ENCODE results near the gene LRP5.

Gene LRP5

GRCh38 chr11:68271781-68272608, 40.4 kb upstream of the LRP5 start, which contains the start of gene C11orf24:
C11orf24 (minus strand) TSS chr11:68271973; CDS start chr11:68263767, 8,206 bp downstream.
- peak within 1 kb of the TSS; percentile 97 for H3K4me3 ChIP-seq (ENCODE audit: control insufficient read depth, low read depth, low read length)
- peak; percentile 72 for DNase-seq (ENCODE audit: low read depth)
- no peak for TF ChIP-seq CTCF (IDR thresholded peaks at IDR 0.05; ENCODE audit: control insufficient read depth, insufficient read depth, low read depth, low read length, missing control alignments)

GRCh38 chr11:68273026-68273738, 39.2 kb upstream of the LRP5 start:
- no peak overlapping the region for H3K4me3 ChIP-seq (ENCODE audit: control insufficient read depth, low read depth, low read length)
- TF ChIP-seq CTCF (IDR thresholded peaks at IDR 0.05; ENCODE audit: control insufficient read depth, insufficient read depth, low read depth, low read length, missing control alignments): no peak
- DNase-seq (ENCODE audit: low read depth): no peak

GRCh38 chr11:68274306-68274705, 38.1 kb upstream of the LRP5 start:
- no peak for TF ChIP-seq CTCF (IDR thresholded peaks at IDR 0.05; ENCODE audit: control insufficient read depth, insufficient read depth, low read depth, low read length, missing control alignments)
- H3K4me3 ChIP-seq (ENCODE audit: control insufficient read depth, low read depth, low read length): no peak overlapping the region
- no peak for DNase-seq (ENCODE audit: low read depth)

GRCh38 chr11:68275721-68276507, 36.5 kb upstream of the LRP5 start:
- H3K4me3 ChIP-seq (ENCODE audit: control insufficient read depth, low read depth, low read length): no peak overlapping the region
- TF ChIP-seq CTCF (IDR thresholded peaks at IDR 0.05; ENCODE audit: control insufficient read depth, insufficient read depth, low read depth, low read length, missing control alignments): no peak
- DNase-seq (ENCODE audit: low read depth): no peak

GRCh38 chr11:68276861-68277260, 35.5 kb upstream of the LRP5 start:
- no peak for TF ChIP-seq CTCF (IDR thresholded peaks at IDR 0.05; ENCODE audit: control insufficient read depth, insufficient read depth, low read depth, low read length, missing control alignments)

GRCh38 chr11:68279676-68280075, 32.7 kb upstream of the LRP5 start:
- H3K4me3 ChIP-seq (ENCODE audit: control insufficient read depth, low read depth, low read length): no peak overlapping the region
- no peak for DNase-seq (ENCODE audit: low read depth)
- TF ChIP-seq CTCF (IDR thresholded peaks at IDR 0.05; ENCODE audit: control insufficient read depth, insufficient read depth, low read depth, low read length, missing control alignments): no peak

More at GRCh38 chr11:68276861-68277260, 35.5 kb upstream of the LRP5 start:
- no peak for DNase-seq (ENCODE audit: low read depth)
- H3K4me3 ChIP-seq (ENCODE audit: control insufficient read depth, low read depth, low read length): no peak overlapping the region

Data from AG09309 (cell line).